Testis (tissue), 3 donors: Measurements from ENCODE around the gene NMT1. TPM values are rescaled to one million over a fixed set of nuclear protein-coding genes. Genes with fewer than 3 reads are reported as not detected.
A peak's percentile ranks its signal among the peaks of the same experiment; 100 is the strongest.

ENCODE experiments used
- DNase-seq: peaks from one replicate; pipeline ENCODE4 v3.0.0-alpha.2; 2019
- H3K27ac ChIP-seq, 2 donors: fragments of 200-600 bp; sonication (generic); one replicate each; pipeline ENCODE4 v1.5.1; 2019
- H3K27me3 ChIP-seq: fragments of 200-600 bp; sonication (generic); one replicate; pipeline ENCODE4 v1.5.1; 2019
- H3K36me3 ChIP-seq: fragments of 200-600 bp; sonication (generic); one replicate; pipeline ENCODE4 v1.5.1; 2017; ENCODE audit warnings: low read depth; ENCODE audit errors: missing control alignments
- H3K4me1 ChIP-seq: fragments of 200-600 bp; sonication (generic); one replicate; pipeline ENCODE4 v1.5.1; 2019
- H3K4me3 ChIP-seq, 2 donors: fragments of 200-600 bp; sonication (generic); one replicate each; pipeline ENCODE4 v1.5.1; 2017 to 2019
- H3K9me3 ChIP-seq: fragments of 200-600 bp; sonication (generic); one replicate; pipeline ENCODE4 v1.5.1; 2017
- CTCF ChIP-seq, 3 experiments: fragments of 450-650 bp in 2 of 3; fragments of 200-600 bp in 1 of 3; sonication (generic) in 1 of 3; IDR thresholded peaks; one replicate each; pipeline ENCODE4 v1.5.1; 2016 to 2019; ENCODE audit warnings: antibody characterized with exemption in 3 of 3, mild to moderate bottlenecking in 2 of 3, moderate library complexity in 1 of 3
- POLR2A ChIP-seq: fragments of 450-650 bp; IDR thresholded peaks from one replicate; pipeline ENCODE4 v1.6.1; 2017; ENCODE audit warnings: antibody characterized with exemption, mild to moderate bottlenecking, moderate library complexity
- WGBS, 2 donors: methylation state at CpG; one replicate each; pipeline ENCODE4 v1.1.5; 2018; 5-methylcytosine and 5-hydroxymethylcytosine counted together
- intact Hi-C: fragments of 100-400 bp; cut with DNase I; formaldehyde crosslinking; loops from one replicate; pipeline ENCODE4 v1.15.1; 2023; ENCODE audit warnings: low total_unique reads
- polyA plus RNA-seq: library from polyadenylated mRNA; stranded (reverse); fragments of 350-450 nt; fragmentation: Illumina TruSeq; extraction: RNeasy Lipid Tissue Mini Kit (QIAGEN cat#74804); gene quantifications from one replicate; pipeline ENCODE4 v1.2.3, GENCODE V29; 2014; ENCODE audit warnings: low read depth, low replicate concordance; ENCODE audit not compliant: insufficient read depth
- total RNA-seq, 2 donors: library from RNA; depleted of rRNA; stranded (reverse); fragments of >200 nt; gene quantifications; one replicate each; pipeline ENCODE4 v1.2.3, GENCODE V29; 2016

The NMT1 gene
- total and polyA plus RNA-seq, 3 donors from 2014 or later, result 76.1 to 143 (median 79.0) TPM

GRCh38 chr17:45111850-45112249 lies 50.7 kb downstream of the NMT1 start:
- no peaks in the 10 kb centered on the region for H3K27me3 ChIP-seq
- H3K4me3 ChIP-seq, result no peak overlapping the region
- H3K9me3 ChIP-seq, result no peaks in the 10 kb centered on the region
- intact Hi-C loops, result no loop called here
- 88 to 93% methylated on average over 5 to 11 of the region's 11 CpGs for WGBS, 2 donors
- peaks cover 43% of the 10 kb centered on the region for H3K4me1 ChIP-seq
- peak overlapping the region; percentile 67 to 84 for H3K27ac ChIP-seq
- TF ChIP-seq CTCF (IDR thresholded peaks at IDR 0.05) (no peak), POLR2A (no peak)
- no peaks in the 10 kb centered on the region for H3K36me3 ChIP-seq
- no peak for DNase-seq

- Histone ChIP-seq H3K9me3 (no peaks in the 10 kb centered on the region), H3K27me3 (no peaks in the 10 kb centered on the region), H3K27ac (peak overlapping the region; percentile 67 to 84), H3K4me1 (peaks cover 34% of the 10 kb centered on the region), H3K4me3 (no peak overlapping the region), H3K36me3 (no peaks in the 10 kb centered on the region)
- no peak for DNase-seq
- intact Hi-C loops, result no loop called here
- TF ChIP-seq CTCF (IDR thresholded peaks at IDR 0.05) (no peak), POLR2A (no peak)
- WGBS, 2 donors, result 91 to 93% methylated on average over 17 to 23 of the region's 23 CpGs
Measured at GRCh38 chr17:45112559-45113423, 51.7 kb downstream of the NMT1 start.

GRCh38 chr17:45113424-45113754 lies 52.3 kb downstream of the NMT1 start:
- TF ChIP-seq POLR2A (no peak), CTCF (IDR thresholded peaks at IDR 0.05) (no peak)
- Histone ChIP-seq H3K36me3 (no peaks in the 10 kb centered on the region), H3K4me3 (no peak overlapping the region), H3K9me3 (no peaks in the 10 kb centered on the region), H3K27ac (no peak overlapping the region), H3K27me3 (no peaks in the 10 kb centered on the region), H3K4me1 (peaks cover 30% of the 10 kb centered on the region)
- intact Hi-C loops, result no loop called here
- no peak for DNase-seq
- 79% methylated on average over 9 of the region's 9 CpGs; no CpG with 5 or more reads in 1 of the 2 donors for WGBS, 2 donors

- intact Hi-C loops, result no loop called here
- 81% methylated on average over 13 to 19 of the region's 19 CpGs for WGBS, 2 donors
- no peak for TF ChIP-seq POLR2A
- TF ChIP-seq CTCF (IDR thresholded peaks at IDR 0.05), result no peak
- H3K36me3 ChIP-seq, result no peaks in the 10 kb centered on the region
- H3K4me1 ChIP-seq, result peaks cover 25% of the 10 kb centered on the region
- DNase-seq, result no peak
- no peaks in the 10 kb centered on the region for H3K9me3 ChIP-seq
- H3K27me3 ChIP-seq, result no peaks in the 10 kb centered on the region
- H3K4me3 ChIP-seq, result no peak overlapping the region
- H3K27ac ChIP-seq, result no peak overlapping the region
Measured at GRCh38 chr17:45114117-45114932, 53.2 kb downstream of the NMT1 start.
